ENCODE data around the gene PPP2R3B.
"Not testable (repeated sequence)": the region's sequence is repeated elsewhere in the genome, so short reads cannot be mapped to it uniquely, and the experiment has no call there.

Gene PPP2R3B

DNA sequence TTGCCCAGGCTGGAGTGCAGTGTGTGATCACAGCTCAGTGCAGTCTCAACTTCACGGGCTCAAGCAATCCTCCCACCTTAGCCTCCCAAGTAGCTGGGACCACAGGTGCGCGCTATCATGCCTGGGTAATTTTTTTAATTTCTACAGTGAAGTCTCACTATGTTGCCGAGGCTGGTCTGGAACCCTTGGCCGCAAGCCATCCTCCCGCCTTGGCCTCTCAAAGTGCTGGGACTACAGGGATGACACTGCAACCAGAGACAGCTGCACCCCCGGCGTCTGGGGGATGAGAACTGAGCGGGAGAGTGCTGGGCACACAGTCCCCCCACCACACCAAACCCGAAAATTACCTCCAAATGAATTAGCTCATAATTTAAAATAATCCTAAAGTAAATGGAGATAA, 35.0 kb downstream of the PPP2R3B start:
- no peak for DNase-seq

DNA sequence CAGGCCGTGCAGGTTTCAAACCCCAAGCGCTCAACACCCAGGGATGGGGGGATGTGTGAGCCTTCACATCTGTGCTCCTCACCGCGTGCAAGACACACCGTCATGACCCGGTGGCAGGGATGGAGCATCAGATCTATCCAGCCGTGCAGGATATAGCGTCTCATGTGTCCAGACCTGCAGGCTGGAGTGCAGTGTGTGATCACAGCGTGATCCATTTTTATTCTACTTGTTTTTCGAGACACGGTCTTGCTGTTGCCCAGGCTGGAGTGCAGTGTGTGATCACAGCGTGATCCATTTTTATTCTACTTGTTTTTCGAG, 35.4 kb downstream of the PPP2R3B start:
- not testable (repeated sequence) for DNase-seq

DNA sequence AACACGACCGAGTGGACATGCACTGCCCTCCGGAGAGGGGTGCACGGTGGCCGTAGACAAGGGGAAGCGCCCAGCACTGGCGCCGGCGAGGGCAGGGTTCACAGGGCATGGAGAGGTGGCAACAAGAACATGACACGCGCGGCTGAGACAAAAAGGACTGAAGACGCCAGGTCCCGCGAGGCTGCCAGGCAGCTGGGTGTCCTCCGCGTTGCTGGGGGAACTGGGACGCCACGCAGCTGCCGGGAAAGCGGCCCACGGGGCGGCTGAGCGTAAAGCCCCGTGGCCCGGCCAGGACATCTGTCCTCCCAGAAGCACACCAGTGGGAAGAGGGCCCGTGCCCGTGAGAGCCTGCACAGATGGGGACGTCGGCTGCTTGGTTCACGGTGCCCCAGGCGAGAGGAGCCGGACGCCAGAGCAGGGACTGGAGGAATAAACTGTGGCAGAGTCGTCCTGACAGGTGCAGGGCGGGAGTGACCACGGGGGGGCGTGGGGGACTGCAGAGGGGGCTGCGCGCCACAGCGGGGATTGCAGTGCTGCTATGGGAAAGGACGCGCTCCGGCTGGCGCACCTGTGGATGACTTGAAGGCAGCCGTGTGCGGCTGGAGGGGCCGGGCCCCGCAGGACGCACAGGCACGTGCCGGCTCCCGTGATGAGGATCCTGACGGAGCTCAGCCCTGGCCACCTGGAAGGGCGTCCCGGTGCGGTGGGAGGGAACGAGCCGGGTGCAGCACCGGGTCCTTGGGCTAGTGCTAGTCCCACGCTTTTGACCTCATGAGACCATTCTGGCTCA, 36.0 kb downstream of the PPP2R3B start:
- DNase-seq, result no peak

DNA sequence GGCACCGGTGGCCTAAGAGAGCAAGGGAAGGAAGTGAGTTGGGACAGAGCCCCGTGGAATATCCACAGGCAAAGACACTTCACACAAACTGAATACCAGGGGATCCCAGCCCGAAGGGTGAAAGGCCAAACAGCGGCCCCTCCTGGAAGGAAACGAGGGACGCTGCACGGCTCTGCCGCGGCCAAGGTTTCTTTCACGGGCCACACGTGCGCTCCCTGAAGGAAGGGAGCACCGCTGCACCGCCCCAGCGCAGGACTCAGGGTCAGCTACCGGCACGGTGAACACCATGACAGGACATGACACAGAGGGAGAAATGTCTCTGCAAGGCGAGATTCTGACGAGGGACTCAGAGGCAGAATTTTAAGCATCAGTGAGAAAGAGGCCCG, 36.6 kb downstream of the PPP2R3B start:
- DNase-seq, result no peak

DNA sequence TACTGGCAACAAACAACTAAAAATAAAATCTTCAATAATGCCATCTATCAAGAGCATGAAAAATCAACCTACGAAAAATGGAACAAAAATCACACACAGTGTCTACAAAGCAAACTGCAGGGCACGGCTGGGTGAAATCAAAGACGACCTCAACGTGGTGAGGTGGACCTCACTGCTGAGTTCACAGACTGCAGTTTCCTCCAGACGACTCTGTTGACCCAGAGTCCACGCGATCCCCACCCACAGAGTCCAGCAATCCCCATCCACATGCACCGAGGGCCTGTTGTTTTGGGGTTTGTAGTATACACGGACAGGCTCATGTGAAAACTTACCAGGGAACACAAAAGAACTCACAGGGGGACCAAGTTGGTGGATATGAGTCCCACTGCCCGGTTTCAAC, 37.0 kb downstream of the PPP2R3B start:
- no peak for DNase-seq

DNA sequence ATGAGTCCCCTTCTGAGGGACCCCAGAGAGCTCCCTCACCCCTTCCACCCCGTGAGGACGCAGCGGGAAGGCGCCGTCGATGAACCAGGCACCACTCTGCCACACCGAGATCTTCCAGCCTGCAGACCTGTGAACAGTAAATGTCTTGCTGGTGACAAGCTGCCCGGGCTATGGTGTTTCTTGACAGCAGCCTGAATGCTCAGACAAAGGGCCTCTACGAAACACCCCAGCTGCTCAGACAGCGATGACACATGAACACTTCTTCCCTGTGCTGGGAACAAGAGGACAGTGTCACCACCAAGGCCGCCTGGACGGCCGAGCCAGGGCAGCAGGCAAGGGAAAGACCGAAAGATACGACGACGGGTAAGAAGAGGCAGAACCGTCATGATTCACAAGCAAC, 37.5 kb downstream of the PPP2R3B start:
- no peak for DNase-seq

DNA sequence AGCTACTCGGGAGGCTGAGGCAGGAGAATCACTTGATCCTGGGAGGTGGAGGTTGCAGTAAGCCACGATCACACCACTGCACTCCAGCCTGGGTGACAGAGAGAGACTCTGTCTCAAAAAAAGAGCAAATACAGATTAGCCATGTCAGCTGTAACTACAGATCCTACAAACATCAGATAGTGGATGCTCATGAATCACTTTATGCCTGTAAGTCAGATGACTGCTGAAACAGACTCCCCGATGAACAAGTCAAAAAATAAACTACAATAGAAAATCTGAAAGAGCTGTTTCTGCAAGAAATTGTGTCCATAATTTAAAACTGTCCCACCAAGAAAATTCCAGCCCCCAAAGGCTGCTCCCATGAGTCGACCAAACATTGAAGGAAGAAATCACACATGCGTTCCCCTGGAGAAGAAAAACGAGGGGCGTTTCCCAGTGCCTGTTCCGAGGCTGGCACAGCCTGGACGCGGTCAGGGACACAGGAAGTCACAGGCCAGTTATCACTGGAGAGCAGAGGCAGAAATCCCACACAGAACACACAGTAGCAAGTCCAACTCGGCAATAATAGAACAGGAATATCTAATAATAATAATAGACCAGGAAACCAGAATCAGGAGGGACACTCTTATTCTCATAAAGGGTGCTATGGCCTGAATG, 38.1 kb downstream of the PPP2R3B start:
- no peak for DNase-seq

DNA sequence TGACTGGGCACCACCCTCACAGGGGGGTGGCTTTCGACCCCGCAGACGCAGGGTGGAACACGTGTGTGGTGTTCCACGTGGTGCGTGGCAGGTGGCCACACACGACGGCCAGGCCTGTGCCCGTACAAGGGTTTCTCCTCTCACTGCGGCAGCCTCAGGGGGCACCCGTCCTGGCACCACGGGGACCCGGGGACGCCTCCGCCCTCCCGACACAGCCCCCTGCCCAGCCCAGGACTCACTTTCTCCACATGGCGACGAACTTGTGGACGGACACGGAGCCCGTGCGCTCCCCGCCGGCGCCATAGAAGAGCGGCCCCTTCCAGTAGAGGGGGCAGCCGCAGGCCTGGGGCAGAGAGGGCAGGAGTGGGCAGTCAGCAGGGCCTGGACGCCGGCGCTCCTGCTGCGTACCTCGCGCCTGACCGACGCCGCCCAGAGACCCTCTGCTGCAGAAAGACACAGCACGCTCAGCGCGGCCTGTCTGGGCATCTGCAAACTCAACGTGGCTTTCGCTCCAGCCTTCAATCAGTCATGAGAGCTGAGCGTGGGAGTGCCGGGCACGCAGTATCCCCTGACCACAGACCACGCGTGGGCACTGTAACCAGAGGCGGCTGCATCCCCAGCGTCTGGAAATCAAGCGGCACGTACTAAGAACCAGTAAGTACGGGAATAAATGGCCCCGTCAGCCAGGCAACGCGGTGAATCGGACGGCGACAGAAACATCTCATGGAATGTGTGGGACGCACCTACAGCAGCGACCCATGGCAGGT, 39.2 kb downstream of the PPP2R3B start:
- no peak for DNase-seq

DNA sequence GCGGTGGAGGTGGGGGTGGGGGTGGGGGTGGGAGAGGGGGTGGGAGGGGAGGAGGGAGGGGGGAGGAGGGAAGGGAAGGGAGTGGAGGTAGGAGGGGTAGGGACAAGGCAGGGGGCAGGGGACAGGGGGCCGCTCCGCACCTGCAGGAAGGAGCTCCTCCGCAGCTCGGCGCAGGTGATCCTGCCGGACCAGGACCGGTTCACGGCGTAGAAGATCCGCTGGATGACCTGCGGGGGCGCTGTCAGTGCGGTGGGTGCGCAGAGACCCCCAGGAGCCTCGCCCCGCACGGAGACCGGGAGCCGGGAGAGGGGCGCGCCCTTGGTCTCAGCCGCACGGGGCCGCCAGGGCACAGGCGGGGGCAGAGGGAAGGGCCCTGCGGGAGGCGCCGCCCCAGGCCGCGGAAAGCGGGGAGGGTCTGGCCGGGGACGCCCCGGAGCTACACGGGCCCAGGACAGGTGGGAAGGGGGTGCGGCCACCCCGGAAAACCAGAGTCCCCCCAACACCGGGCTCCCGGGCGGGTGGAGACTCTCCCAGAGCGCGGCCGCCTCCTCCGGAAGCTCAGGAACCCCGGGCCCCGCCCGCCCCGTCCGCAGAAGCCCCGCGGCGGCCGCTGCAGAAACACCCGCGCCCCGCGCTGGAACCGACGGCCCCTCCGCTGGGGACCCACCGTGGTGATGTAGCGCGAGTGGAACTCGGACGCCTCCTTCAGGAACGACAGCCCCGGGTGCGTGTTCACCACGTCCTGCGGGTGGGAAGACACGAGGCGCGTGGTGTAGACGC, 40.5 kb downstream of the PPP2R3B start:
- DNase-seq, result no peak

DNA sequence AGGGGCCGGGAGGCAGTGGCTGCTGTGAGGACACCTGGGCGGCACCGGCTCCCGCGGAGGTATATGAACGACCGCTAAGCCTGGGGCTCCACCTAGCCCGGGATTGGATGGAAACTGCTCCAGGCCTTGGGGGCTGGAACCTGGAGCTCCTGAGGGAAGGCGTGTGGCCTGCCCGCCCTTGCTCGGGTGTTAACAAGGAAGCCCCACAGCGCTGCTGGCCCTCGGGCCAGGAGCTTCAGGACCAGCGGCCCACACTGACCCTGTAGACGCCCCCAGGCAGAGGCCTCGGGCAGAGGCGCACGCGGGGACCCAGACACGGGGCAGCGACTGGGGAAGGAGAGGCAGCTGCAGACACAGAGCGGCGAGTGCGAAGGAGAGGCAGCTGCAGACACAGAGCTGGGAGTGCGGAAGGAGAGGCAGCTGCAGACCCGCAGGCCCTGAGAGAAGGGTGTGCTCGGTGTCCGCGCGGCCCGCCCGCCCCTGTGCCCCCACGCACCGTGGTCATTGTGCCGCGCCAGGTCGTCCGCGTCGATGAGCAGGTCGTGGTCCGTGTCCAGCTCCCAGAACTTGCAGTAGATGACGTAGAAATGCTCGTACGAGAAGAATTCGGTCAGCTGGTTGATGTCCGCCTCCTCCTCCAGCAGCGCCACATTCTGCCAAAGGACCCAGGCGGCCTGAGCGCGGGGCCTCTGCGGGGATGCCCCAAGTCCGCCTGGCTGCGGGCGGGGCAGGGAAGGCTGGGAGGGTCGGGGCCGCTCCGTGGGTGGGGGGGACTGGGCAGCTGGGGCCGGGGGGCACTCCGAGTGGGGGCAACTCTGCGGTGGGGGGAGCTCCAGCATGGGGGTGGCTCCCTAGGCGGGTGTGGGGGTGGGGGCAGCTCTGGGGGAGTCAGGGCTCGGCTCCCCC, 41.4 kb downstream of the PPP2R3B start:
- no peak for DNase-seq

DNA sequence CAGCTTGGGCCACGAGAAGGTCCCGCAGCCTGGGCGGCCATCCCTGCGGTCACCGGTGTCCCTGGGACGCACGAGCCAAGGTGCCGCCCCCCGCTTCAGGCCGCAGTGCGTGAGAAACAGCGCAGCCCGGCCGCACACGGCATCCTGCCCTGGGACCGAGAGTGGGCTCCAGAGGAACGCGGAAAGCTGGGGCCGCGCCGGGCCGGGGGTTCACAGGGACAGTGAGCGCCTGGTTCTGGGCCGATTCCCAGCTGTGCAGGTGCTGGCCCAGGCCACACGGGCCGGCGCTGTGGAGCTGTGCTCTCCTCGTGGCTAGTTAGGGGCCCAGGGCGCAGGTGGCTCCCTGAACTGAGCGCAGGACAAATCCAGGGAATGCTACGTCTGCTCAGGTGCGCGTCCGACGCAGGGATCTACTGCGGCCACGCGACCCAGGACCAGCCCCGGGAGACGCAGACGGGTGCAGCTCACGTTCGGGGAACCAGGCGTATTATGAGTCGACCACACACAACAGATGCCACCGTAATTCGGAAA, 42.3 kb downstream of the PPP2R3B start:
- no peak for DNase-seq

DNA sequence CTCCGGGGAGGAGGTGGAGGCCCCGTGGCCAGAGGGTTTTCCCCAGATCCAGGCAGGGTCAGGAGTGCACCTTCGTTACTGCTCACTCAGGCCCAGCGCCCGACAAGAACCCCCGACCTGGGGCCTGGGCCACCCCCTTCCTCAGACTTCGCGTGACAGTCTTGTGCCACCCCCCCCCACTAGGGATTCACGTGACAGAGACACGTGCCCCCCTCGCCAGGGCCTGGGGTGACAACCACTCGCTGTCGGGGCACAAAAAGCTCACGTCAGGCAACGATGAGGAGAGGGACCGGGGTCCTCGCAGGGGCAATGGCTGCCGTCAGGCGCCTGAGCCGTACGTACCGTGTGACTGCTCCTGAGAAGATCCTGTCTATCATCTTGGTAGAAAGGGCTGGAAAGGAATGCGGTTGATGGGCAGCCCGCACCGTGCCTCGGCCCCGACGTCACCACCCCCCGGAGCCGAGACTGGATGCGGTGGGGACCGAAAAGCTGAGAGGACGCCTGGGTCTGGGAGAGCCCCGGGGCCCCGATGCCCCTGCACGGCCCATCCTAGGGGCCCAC, 45.1 kb downstream of the PPP2R3B start:
- DNase-seq, result no peak

DNA sequence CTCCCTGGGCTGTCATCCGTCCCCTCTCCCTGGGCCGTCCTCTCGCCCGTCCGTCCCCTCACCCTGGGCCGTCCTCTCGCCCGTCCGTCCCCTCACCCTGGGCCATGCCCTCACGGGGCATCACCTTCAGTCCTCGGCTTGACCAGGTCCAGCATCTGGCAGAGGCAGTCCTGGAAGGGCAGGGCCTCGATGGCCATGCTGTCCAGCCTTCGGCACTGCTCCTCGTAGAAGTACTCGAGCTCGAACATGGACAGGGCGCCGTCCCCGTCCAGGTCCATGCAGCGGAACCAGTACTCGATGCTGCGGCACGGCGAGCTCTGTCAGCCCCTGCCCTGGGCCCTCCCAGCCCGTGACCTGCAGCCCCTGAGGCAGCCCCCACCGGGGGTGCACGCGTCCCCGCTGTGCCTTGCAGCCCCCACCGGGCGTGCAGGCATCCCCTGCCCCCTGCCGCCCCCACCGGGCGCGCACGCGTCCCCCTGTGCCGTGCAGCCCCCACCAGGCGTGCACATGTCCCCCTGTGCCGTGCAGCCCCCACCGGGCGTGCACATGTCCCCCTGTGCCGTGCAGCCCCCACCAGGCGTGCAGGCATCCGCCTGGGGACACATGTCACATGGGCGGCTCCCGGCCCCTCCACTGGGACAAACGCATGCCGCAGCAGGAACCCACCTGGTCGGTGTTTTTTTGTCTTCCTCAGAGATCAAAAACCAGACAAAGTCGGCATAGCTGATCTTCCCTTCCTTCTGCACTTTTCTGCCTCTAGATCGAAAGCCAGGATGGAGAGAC, 45.9 kb downstream of the PPP2R3B start:
- DNase-seq, result no peak

DNA sequence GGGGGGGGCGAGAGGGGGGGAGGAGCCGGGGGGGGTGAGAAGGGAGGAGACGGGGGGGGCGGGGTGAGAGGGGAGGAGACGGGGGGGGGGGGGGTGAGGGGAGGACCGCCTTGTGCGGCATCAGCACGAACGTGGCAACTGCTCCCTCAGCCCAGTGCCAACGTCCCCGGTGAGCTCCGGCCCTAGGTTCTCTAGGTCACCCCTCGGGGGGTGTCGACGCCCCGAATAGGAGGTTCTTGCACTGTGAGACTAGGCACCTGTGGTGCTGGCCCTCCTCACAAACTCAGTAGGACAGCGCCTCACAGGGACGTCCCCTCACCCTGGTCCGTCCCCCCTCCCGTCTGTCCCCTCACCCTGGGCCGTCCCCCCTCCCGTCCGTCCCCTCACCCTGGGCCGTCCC, 46.6 kb downstream of the PPP2R3B start:
- no peak for DNase-seq

DNA sequence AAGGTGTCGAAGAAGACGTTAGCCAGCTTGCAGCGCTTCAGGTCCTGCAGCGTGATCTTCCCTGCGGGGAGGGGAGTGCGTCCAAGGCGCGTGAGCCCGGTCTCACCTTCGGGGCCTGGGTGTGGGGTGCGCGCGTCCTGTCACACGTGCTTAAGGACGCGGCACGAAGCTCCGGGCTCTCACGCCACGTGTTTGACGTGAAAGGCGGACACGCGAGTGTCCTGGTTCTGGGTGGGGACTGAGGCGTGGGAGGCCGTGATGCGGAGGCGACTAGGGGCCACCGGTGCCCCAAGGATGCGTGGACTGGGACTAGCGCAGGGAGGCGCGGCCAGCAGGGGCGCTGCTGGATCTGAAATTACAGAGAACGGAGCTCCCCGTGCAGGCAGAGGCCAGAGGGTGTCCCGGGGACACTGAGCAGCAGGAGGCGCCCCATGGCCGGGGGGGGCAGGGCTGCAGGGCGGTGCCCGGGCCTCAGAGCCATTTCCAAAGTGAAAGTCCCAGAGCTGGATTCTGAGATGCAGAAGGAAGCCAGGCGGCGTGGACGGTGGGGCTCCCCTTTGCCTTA, 47.8 kb downstream of the PPP2R3B start:
- DNase-seq, result no peak

DNA sequence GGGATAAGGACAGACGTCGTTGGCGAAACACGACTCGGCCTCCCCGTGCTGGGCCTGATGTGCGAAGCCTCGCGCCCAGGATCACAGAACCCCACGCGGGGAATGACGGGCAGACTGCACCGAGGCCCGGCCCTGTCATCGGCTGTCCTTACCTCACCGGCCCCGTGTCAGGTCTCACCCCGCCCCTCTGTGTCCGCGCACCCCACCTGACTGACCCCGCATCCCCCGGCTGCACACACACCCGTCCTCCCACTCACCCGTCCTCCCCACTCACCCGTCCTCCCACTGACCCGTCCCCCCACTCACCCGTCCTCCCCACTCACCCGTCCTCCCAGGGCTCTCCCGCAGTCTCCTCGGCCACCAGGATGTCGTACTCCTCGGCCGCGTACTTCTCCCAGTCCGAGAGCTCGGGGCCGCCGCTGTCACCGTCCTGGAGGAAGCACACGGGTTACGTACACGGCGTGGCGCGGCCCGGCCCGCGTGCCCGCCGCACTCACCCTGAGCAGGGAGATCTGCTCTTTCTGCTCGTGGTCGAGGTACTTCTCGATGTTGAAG, 48.3 kb downstream of the PPP2R3B start:
- no peak for DNase-seq

DNA sequence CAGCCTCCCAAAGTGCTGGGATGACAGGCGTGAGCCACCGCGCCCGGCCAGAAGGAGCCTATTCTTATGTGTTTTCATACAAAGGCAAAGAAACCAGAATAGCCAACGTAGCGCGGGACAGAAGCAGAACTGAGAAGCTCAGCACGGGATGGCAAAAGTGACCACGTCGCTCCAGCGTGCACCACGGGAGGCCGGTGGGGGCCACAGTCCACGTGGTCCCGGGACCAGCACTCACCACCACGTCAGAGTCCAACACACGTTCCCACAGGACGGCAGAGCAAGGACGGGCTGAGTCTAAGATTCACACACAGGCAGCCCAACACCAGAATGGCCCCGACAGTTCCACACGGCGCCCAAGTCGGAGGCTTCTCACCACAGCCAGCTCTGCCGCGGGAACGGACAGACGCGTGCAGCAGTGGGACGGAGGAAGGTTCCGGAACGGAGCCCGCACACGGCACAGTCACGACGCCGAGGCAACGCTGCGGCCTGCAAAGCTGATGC, 49.3 kb downstream of the PPP2R3B start:
- DNase-seq, result no peak

DNA sequence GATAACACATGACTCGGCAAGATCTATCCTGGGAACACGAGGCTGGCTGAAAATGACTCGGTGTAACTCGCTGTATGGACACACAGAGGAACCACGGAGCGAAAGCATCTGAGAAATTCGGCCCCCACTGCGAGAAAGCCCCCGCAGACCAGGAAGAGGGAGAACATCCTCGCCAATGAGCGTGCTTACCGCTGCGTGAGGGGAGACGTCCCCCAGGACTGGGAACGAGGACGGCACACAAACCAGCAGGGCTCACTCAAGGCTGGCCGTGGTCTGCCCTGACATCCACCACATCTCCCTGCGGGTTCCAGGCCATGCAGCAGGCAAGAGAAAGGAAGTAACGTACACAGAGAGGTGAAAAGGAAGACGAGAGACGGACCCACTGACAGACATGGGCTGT, 50.5 kb downstream of the PPP2R3B start:
- no peak for DNase-seq

DNA sequence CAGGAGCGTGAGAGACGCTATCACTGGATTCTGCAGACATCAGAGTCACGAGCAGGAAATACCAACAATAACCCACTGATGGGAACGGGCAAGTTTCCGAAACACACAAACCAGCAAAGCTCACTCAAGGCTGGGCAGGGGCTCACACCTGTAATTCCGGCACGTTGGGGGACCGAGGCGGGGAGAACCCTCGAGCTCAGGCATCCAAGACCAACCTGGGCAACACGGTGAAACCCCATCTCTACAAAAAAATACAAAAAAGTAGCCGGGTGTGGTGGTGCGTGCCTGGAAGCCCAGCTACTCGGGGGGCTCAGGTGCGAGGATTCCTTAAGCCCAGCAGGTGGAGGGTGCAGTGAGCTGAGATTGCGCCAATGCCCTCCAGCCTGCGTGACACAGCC, 51.0 kb downstream of the PPP2R3B start:
- no peak for DNase-seq

All from CD4-positive, alpha-beta T cell treated with Interleukin-4 for 1 hour (primary cell).